ENCODE data around the gene ANKLE1. TPM values are rescaled to one million over a fixed set of nuclear protein-coding genes. Genes with fewer than 3 reads are reported as not detected.

Gene ANKLE1
- total RNA-seq, 1 experiment from 2014 or later = 16.5 TPM

DNA sequence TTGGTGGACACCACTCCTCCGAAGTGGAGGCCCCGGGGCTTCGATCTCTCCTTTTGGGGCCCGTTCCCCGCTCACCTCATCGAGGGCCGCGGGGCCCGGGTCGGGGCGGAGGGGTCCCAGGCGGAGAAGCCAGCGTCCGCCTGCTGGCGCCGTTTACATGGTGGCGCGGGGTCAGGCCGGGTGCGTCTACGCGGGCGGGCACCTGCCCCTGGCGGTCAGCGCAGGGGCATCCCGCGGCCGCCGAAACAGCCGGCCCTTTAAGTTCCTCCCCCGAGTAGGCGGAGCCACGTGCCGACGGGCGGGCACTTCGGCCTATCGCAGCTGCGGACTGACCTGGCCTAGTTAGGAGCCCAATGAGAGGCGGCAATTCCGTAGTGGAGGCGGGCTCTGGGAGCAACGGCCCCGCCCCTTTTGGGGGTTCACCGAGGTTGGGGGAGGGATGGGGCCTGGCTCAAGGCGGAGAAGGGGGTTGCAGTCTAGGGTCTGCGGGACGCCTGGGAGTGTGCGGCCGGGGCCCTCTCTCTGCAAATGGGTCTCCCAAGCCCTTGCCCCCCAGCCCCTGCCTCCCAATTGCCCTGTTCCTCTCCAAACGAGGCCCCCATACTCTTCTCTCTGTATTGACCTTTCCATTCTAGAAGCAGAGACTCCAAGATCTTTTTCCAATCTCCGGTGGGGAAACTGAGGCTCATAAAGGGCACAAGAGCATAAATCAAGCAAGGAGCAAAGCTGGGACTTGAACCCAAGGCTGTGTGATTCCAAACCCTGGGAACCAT lies 21.7 kb downstream of the ANKLE1 start, which contains the start of gene ABHD8:
Gene ABHD8, minus strand, starts transcription at position 259 of the 773 bp plus-strand sequence. CDS start 1,809 bp downstream, outside the sequence.
- Mint-ChIP-seq H3K27me3 (ENCODE audit: low read depth) (no peaks in the 10 kb centered on the region; the same call in 1 of the 2 replicates), H3K9me3 (peaks cover under 1 to 1% of the 10 kb centered on the region in 2 experiments; a peak in 3 of 5 replicates), H3K4me3 (peak within 1 kb of the TSS; percentile 63 to 76), H3K27ac (peak within 1 kb of the TSS in 2 of 3 experiments; percentile 71 to 83; a peak in 4 of 7 replicates), H3K36me3 (ENCODE audit: insufficient read depth in 1 of 3, low read depth in 3 of 3) (peaks cover 8 to 18% (median 14%) of the 10 kb centered on the region in 3 experiments), H3K4me1 (peaks cover 21 to 35% of the 10 kb centered on the region in 2 experiments)
- Histone ChIP-seq H2BK20ac (ENCODE audit: low read depth, low read length, poor library complexity, severe bottlenecking) (no peak within 1 kb of the TSS), H2BK12ac (ENCODE audit: insufficient read length, low read depth, low read length) (no peak within 1 kb of the TSS), H3K4me2 (ENCODE audit: insufficient read depth, insufficient read length, low read length) (peak within 1 kb of the TSS; percentile 48), H2BK5ac (ENCODE audit: insufficient read length, low read length) (no peak within 1 kb of the TSS), H3K56ac (ENCODE audit: insufficient read length, low read depth, low read length) (no peak within 1 kb of the TSS), H4K5ac (ENCODE audit: insufficient read length, low read depth, low read length) (no peak within 1 kb of the TSS), H3K9me3 (ENCODE audit: control insufficient read depth, low read depth, low read length) (no peaks in the 10 kb centered on the region), H4K20me1 (ENCODE audit: control insufficient read depth, insufficient read depth, insufficient read length) (no peaks in the 10 kb centered on the region), H2AFZ (ENCODE audit: low read length) (no peak within 1 kb of the TSS), H3K27ac (ENCODE audit: insufficient read length, low read depth, low read length) (no peak within 1 kb of the TSS), H2AK5ac (ENCODE audit: insufficient read length, low read length) (no peak within 1 kb of the TSS), H4K8ac (replicated peaks; ENCODE audit: insufficient read length, low read depth, low read length) (no peak within 1 kb of the TSS), H2BK120ac (ENCODE audit: low read depth, low read length, poor library complexity, severe bottlenecking) (no peak within 1 kb of the TSS), H3K23me2 (ENCODE audit: insufficient read length, low read depth, low read length, poor library complexity, severe bottlenecking) (peaks cover 6% of the 10 kb centered on the region), H3K79me1 (ENCODE audit: insufficient read depth, low read depth, low read length, poor library complexity, severe bottlenecking) (no peaks in the 10 kb centered on the region), H3K79me2 (ENCODE audit: insufficient read depth, low read length) (no peaks in the 10 kb centered on the region), H2BK15ac (ENCODE audit: low read depth, low read length) (no peak within 1 kb of the TSS), H3K27me3 (ENCODE audit: insufficient read depth, low read length) (no peaks in the 10 kb centered on the region), H4K91ac (ENCODE audit: insufficient read length, low read depth, low read length) (no peak within 1 kb of the TSS), H3K4me1 (ENCODE audit: insufficient read depth, low read length) (peaks cover 3% of the 10 kb centered on the region; the same call in 1 of the 2 replicates), H3K14ac (ENCODE audit: insufficient read depth, low read length) (0 out of 2 replicates have a peak within 1 kb of the TSS, but pooled peaks have one; percentile 14), H3K9ac (ENCODE audit: extremely low read depth, insufficient read length, low read length) (no peak within 1 kb of the TSS), H3K4ac (ENCODE audit: low read depth, low read length) (no peak within 1 kb of the TSS), H3T11ph (ENCODE audit: low read length) (no peak within 1 kb of the TSS), H3K18ac (ENCODE audit: insufficient read length, low read depth, low read length) (no peak within 1 kb of the TSS), H3K23ac (ENCODE audit: insufficient read length, low read depth, low read length) (no peak within 1 kb of the TSS)
- peak; percentile 97 for DNase-seq
- WGBS (ENCODE audit: extremely low coverage, insufficient read length, low lambda C conversion rate) = no CpG with 5 or more reads among the region's 52 CpGs
- TF ChIP-seq, protein P1, sequence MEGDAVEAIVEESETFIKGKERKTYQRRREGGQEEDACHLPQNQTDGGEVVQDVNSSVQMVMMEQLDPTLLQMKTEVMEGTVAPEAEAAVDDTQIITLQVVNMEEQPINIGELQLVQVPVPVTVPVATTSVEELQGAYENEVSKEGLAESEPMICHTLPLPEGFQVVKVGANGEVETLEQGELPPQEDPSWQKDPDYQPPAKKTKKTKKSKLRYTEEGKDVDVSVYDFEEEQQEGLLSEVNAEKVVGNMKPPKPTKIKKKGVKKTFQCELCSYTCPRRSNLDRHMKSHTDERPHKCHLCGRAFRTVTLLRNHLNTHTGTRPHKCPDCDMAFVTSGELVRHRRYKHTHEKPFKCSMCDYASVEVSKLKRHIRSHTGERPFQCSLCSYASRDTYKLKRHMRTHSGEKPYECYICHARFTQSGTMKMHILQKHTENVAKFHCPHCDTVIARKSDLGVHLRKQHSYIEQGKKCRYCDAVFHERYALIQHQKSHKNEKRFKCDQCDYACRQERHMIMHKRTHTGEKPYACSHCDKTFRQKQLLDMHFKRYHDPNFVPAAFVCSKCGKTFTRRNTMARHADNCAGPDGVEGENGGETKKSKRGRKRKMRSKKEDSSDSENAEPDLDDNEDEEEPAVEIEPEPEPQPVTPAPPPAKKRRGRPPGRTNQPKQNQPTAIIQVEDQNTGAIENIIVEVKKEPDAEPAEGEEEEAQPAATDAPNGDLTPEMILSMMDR (conservative IDR thresholded peaks at IDR 0.05) = peak; percentile 74

Measured in H9 (cell line).